ENCODE results near the gene HOXB13. TPM values are rescaled to one million over a fixed set of nuclear protein-coding genes. Genes with fewer than 3 reads are reported as not detected.

The HOXB13 gene
- total RNA-seq, 6 experiments from 2014 or later, result not detected

DNA sequence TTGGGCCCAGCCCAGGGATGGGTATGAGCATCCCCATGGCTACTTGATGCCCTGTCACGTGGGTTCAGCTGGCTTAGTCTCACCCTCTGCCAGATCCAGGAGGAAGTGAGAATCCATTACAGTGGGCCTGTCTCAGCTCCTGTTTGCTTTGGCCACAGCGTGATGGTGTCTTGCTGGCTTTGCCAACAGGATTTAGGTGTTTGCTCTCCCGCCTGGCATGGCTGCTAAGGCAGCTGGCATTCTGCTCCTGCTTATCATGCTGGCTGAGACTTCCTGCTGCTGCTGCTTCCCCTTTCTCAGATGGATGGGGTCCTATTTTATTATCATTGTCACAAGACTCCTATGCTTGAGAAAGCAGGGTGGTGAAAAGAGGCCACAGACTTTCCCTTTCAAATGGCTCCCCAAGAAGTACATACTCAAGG lies 28.3 kb upstream of the HOXB13 start:
- DNase-seq, result no peak
- TF ChIP-seq CTCF (IDR thresholded peaks at IDR 0.05), result no peak
- Mint-ChIP-seq H3K4me3 (no peak overlapping the region), H3K27ac (no peak overlapping the region), H3K27me3 (ENCODE audit: insufficient read depth) (peaks cover 44% of the 10 kb centered on the region), H3K9me3 (no peaks in the 10 kb centered on the region), H3K36me3 (ENCODE audit: low read depth) (no peaks in the 10 kb centered on the region), H3K4me1 (ENCODE audit: low read depth) (peaks cover 43% of the 10 kb centered on the region)

DNA sequence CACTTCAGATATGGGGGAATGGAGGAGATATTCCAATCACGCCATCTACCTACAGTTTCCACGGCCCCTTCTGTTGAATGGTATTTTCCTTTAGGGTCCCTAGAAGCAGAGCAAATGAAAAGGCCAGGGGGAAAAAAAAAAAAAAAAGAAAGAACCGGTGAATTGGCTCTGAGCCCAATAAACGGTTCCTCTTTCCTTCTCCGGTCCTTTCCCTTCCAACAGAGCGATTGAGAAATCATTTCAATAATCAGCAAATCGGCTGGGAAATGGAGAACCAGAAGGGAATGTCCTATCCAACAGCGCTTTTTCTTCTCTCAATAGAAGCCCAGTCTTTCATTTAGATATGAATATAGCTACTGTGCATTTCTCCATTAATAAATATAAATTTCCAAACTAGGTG lies 26.8 kb upstream of the HOXB13 start:
- H3K36me3 Mint-ChIP-seq (ENCODE audit: low read depth), result no peaks in the 10 kb centered on the region
- peaks cover 43% of the 10 kb centered on the region for H3K4me1 Mint-ChIP-seq (ENCODE audit: low read depth)
- no peak for TF ChIP-seq CTCF (IDR thresholded peaks at IDR 0.05)
- no peaks in the 10 kb centered on the region for H3K9me3 Mint-ChIP-seq
- no peak for DNase-seq
- H3K27ac Mint-ChIP-seq, result no peak overlapping the region
- 0 out of 2 replicates have a peak overlapping the region, but pooled peaks have one; percentile 17 for H3K4me3 Mint-ChIP-seq
- peaks cover 50% of the 10 kb centered on the region for H3K27me3 Mint-ChIP-seq (ENCODE audit: insufficient read depth)

DNA sequence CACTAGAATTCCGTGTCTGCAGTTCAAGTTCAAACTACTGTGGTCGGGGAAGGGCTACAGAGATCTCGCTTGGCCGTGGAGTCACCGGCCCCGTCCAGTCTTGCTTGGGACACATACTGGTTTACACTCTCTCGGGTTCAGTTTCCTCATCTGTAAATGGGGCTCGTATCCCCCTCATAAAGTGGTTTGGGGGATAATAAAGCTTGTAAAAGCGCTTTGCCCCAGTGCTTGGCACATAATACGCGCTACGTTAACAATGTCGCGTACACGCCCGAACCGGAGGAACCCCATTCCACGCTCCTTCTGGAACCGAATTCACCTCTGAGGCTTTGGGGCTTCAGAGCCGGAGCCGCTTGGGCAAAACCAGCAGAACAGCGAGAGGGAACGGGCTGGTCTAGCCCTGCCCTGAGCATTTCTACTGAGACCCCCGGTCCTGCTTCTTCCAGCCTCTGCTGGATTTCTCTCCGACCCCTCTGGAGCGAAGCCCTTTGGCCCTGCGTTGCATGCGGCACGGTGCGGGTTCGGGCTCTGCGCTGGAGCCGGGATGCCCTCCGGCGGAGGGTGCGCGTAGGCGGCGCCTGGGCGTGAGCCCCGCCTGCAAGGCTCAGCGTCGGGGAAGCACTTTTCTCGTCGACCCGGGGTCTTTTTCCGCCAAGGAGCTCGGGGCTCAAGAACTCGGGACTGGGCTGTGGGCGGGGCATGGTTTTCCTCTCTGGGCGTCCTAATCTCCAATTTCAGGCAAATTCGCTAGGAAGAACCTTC lies 26.1 kb upstream of the HOXB13 start:
- Mint-ChIP-seq H3K27me3 (ENCODE audit: insufficient read depth) (peaks cover 56% of the 10 kb centered on the region), H3K27ac (no peak overlapping the region), H3K36me3 (ENCODE audit: low read depth) (no peaks in the 10 kb centered on the region), H3K9me3 (no peaks in the 10 kb centered on the region), H3K4me3 (peak overlapping the region; percentile 71), H3K4me1 (ENCODE audit: low read depth) (peaks cover 43% of the 10 kb centered on the region)
- no peak for TF ChIP-seq CTCF (IDR thresholded peaks at IDR 0.05)
- DNase-seq, result no peak

- no peaks in the 10 kb centered on the region for H3K36me3 Mint-ChIP-seq (ENCODE audit: low read depth)
- peak overlapping the region; percentile 71 for H3K4me3 Mint-ChIP-seq
- no peak for TF ChIP-seq CTCF (IDR thresholded peaks at IDR 0.05)
- H3K4me1 Mint-ChIP-seq (ENCODE audit: low read depth), result peaks cover 43% of the 10 kb centered on the region
- peaks cover 60% of the 10 kb centered on the region for H3K27me3 Mint-ChIP-seq (ENCODE audit: insufficient read depth)
- peak; percentile 19 for DNase-seq
- no peak overlapping the region for H3K27ac Mint-ChIP-seq
- H3K9me3 Mint-ChIP-seq, result no peaks in the 10 kb centered on the region; the same call in 1 of the 2 replicates
These were observed 25.4 kb upstream of the HOXB13 start for GRCh38 chr17:48753794-48754499.

GRCh38 chr17:48752399-48753288 lies 24.1 kb upstream of the HOXB13 start:
- peaks cover 38% of the 10 kb centered on the region for H3K4me1 Mint-ChIP-seq (ENCODE audit: low read depth)
- no peaks in the 10 kb centered on the region; the same call in 1 of the 2 replicates for H3K9me3 Mint-ChIP-seq
- DNase-seq, result no peak
- H3K36me3 Mint-ChIP-seq (ENCODE audit: low read depth), result no peaks in the 10 kb centered on the region
- no peak overlapping the region for H3K27ac Mint-ChIP-seq
- peak overlapping the region; percentile 71 for H3K4me3 Mint-ChIP-seq
- TF ChIP-seq CTCF (IDR thresholded peaks at IDR 0.05), result no peak
- H3K27me3 Mint-ChIP-seq (ENCODE audit: insufficient read depth), result peaks cover 67% of the 10 kb centered on the region
